GM12864 (cell line): ENCODE measurements around the gene CHERP.
"Not testable (repeated sequence)": the region's sequence is repeated elsewhere in the genome, so short reads cannot be mapped to it uniquely, and the experiment has no call there.

Source experiments
- DNase-seq: peaks from one replicate; pipeline ENCODE4 v3.0.0-alpha.2; 2011; ENCODE audit warnings: low read depth
- H3K4me3 ChIP-seq: 2 replicates; pipeline ENCODE4 v1.5.1; 2011; ENCODE audit warnings: mild to moderate bottlenecking, low read depth, low read length, control low read depth
- CTCF ChIP-seq: IDR thresholded peaks from 2 replicates; pipeline ENCODE4 v1.5.1; 2011; ENCODE audit warnings: low read depth, mild to moderate bottlenecking, moderate library complexity, low read length, control low read depth, inconsistent platforms; ENCODE audit errors: missing control alignments

CHERP gene

GRCh38 chr19:16506961-16507360 is 35.3 kb downstream of the CHERP start:
- DNase-seq: no peak
- TF ChIP-seq CTCF: no peak
- H3K4me3 ChIP-seq: no peak overlapping the region

GRCh38 chr19:16506161-16506560 is 36.1 kb downstream of the CHERP start:
- not testable (repeated sequence) for DNase-seq, H3K4me3 ChIP-seq

GRCh38 chr19:16504271-16504670 is 38.0 kb downstream of the CHERP start:
- no peak for TF ChIP-seq CTCF
- no peak overlapping the region for H3K4me3 ChIP-seq
- DNase-seq: no peak

GRCh38 chr19:16497837-16498236 is 44.4 kb downstream of the CHERP start:
- H3K4me3 ChIP-seq: no peak overlapping the region
- no peak for TF ChIP-seq CTCF
- no peak for DNase-seq

GRCh38 chr19:16497042-16497441 is 45.2 kb downstream of the CHERP start:
- TF ChIP-seq CTCF: no peak
- peak overlapping the region; percentile 62 for H3K4me3 ChIP-seq
- DNase-seq: no peak

- peak overlapping the region; percentile 62 for H3K4me3 ChIP-seq
- DNase-seq: no peak
- no peak for TF ChIP-seq CTCF
Measured at GRCh38 chr19:16496613-16496983, 45.6 kb downstream of the CHERP start.

- peak within 1 kb of the TSS; percentile 85 for H3K4me3 ChIP-seq
- TF ChIP-seq CTCF: no peak
- DNase-seq: peak; percentile 95
Measured at GRCh38 chr19:16495982-16496612, 46.1 kb downstream of the CHERP start, which contains the start of the genes C19orf44 and CALR3. TSS of gene C19orf44 (plus strand) at chr19:16496394. CDS start at chr19:16500793, 4,399 bp downstream. TSS of gene CALR3 (minus strand) at chr19:16496167. CDS start at chr19:16496129, 38 bp downstream.

- not testable (repeated sequence) for H3K4me3 ChIP-seq, DNase-seq
Measured at GRCh38 chr19:16486476-16486875, 55.8 kb downstream of the CHERP start.
